Tibial nerve (tissue), 4 donors: ENCODE measurements around the gene GPR146. TPM values are rescaled to one million over a fixed set of nuclear protein-coding genes. Genes with fewer than 3 reads are reported as not detected.

Experiments
- DNase-seq, 2 donors: peaks; one replicate each; pipeline ENCODE4 v3.0.0-alpha.2; 2019; ENCODE audit warnings: low spot score in 2 of 2
- H3K27ac ChIP-seq, 4 donors: fragments of 200-600 bp; sonication (generic) in 3 of 4; one replicate each; pipeline ENCODE4 v1.5.1; 2017 to 2019; ENCODE audit warnings: mild to moderate bottlenecking in 1 of 4
- H3K27me3 ChIP-seq, 2 donors: fragments of 200-600 bp; sonication (generic) in 1 of 2; one replicate each; pipeline versions ENCODE4 v1.5.1 to v1.6.0; 2017 to 2019
- H3K36me3 ChIP-seq, 3 donors: fragments of 200-600 bp; sonication (generic); one replicate each; pipeline ENCODE4 v1.5.1; 2018 to 2019
- H3K4me1 ChIP-seq, 4 donors: fragments of 200-600 bp; sonication (generic) in 3 of 4; one replicate each; pipeline ENCODE4 v1.5.1; 2017 to 2019
- H3K4me3 ChIP-seq, 4 donors: fragments of 200-600 bp; sonication (generic) in 3 of 4; one replicate each; pipeline ENCODE4 v1.5.1; 2017 to 2019; ENCODE audit warnings: mild to moderate bottlenecking in 1 of 4, moderate library complexity in 1 of 4
- H3K9me3 ChIP-seq, 4 donors: fragments of 200-600 bp; sonication (generic) in 3 of 4; one replicate each; pipeline ENCODE4 v1.5.1; 2017 to 2019
- CTCF ChIP-seq, 5 experiments: fragments of 200-600 bp in 3 of 5; fragments of 450-650 bp in 2 of 5; sonication (generic) in 3 of 5; IDR thresholded peaks; one replicate each; pipeline ENCODE4 v1.5.1; 2016 to 2019; ENCODE audit warnings: antibody characterized with exemption in 5 of 5, mild to moderate bottlenecking in 3 of 5, moderate library complexity in 2 of 5
- EP300 ChIP-seq, 2 donors: sonication (generic); formaldehyde crosslinking; IDR thresholded peaks; one replicate each; pipeline ENCODE4 v1.6.1; 2017; ENCODE audit warnings: antibody characterized with exemption in 2 of 2, mild to moderate bottlenecking in 1 of 2
- POLR2A ChIP-seq, 2 donors: fragments of 450-650 bp; IDR thresholded peaks; one replicate each; pipeline ENCODE4 v1.6.1; 2017; ENCODE audit warnings: antibody characterized with exemption in 2 of 2, mild to moderate bottlenecking in 2 of 2, moderate library complexity in 2 of 2
- WGBS, 2 donors: methylation state at CpG; one replicate each; pipeline ENCODE4 v1.1.5; 2018; 5-methylcytosine and 5-hydroxymethylcytosine counted together
- total RNA-seq, 4 donors: library from RNA; depleted of rRNA; stranded (reverse); fragments of >200 nt; gene quantifications; one replicate each; pipeline ENCODE4 v1.1.0, GENCODE V29; 2016

Gene GPR146
- total RNA-seq, 4 donors from 2014 or later, result 27.8 to 91.8 (median 59.1) TPM

DNA sequence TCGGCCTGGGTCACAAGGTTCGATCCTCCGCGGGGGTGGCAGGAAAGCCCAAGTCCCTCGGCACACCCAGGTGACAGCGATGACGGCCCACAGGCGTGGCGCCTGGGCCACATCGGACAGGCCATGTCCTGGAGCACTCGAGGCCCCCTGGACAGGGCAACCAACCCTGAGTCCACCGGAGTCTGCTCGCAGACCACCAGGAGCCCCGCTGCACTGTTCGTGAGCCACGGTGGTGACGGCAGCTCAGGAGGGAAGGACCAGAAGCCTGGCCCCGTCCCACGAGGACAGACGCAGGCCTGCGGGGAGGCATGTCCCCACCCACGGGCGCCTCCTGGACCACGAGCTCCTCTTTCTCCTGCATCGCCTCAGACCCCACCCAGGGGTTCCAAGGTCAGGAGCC lies 22.4 kb upstream of the GPR146 start:
- Histone ChIP-seq H3K4me1 (peaks cover 0 to 48% (median 14%) of the 10 kb centered on the region in 4 donors), H3K9me3 (no peaks in the 10 kb centered on the region), H3K27ac (no peak overlapping the region), H3K4me3 (no peak overlapping the region), H3K36me3 (peaks cover 0 to 92% (median 0%) of the 10 kb centered on the region in 3 donors), H3K27me3 (no peaks in the 10 kb centered on the region)
- no peak for DNase-seq
- WGBS, 2 donors, result 92% methylated on average over 12 to 16 of the region's 25 CpGs
- TF ChIP-seq POLR2A (IDR thresholded peaks at IDR 0.05), result no peak
- TF ChIP-seq EP300 (IDR thresholded peaks at IDR 0.05), result no peak
- no peak for TF ChIP-seq CTCF (IDR thresholded peaks at IDR 0.05)

DNA sequence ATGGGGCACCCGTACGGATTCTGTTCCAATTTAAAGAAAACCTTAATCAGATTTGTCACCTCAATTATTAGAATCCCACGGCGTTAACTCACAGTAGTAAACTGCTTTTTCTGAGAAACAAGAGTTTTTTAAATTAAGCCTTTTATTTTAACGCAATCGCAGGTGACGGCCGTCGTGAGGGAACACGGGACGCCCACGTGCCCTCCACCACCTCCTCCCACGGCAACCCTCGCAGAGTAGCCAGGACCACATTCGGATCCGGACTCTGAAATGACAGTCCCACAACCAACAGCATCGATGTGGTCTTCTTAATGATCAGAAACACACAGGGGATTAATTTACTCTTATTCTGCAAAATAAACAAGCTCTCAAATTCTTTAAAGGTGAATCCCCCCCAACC lies 22.0 kb upstream of the GPR146 start:
- no peaks in the 10 kb centered on the region for H3K9me3 ChIP-seq
- no peak overlapping the region for H3K27ac ChIP-seq
- 92 to 95% methylated on average over 17 of the region's 17 CpGs for WGBS, 2 donors
- peaks cover 0 to 87% (median 0%) of the 10 kb centered on the region in 3 donors for H3K36me3 ChIP-seq
- TF ChIP-seq POLR2A (IDR thresholded peaks at IDR 0.05), result no peak
- no peak for TF ChIP-seq CTCF (IDR thresholded peaks at IDR 0.05)
- TF ChIP-seq EP300 (IDR thresholded peaks at IDR 0.05), result no peak
- no peak overlapping the region for H3K4me3 ChIP-seq
- DNase-seq, result no peak
- peaks cover 0 to 52% (median 16%) of the 10 kb centered on the region in 4 donors for H3K4me1 ChIP-seq
- H3K27me3 ChIP-seq, result no peaks in the 10 kb centered on the region

- H3K4me1 ChIP-seq, result peaks cover 0 to 54% (median 17%) of the 10 kb centered on the region in 4 donors
- H3K27ac ChIP-seq, result no peak overlapping the region
- H3K4me3 ChIP-seq, result no peak overlapping the region
- H3K36me3 ChIP-seq, result peaks cover 0 to 82% (median 0%) of the 10 kb centered on the region in 3 donors
- no peak for DNase-seq
- 92% methylated on average over 37 to 42 of the region's 45 CpGs for WGBS, 2 donors
- no peak for TF ChIP-seq CTCF (IDR thresholded peaks at IDR 0.05)
- TF ChIP-seq EP300 (IDR thresholded peaks at IDR 0.05), result no peak
- no peak for TF ChIP-seq POLR2A (IDR thresholded peaks at IDR 0.05)
- no peaks in the 10 kb centered on the region for H3K27me3 ChIP-seq
- H3K9me3 ChIP-seq, result no peaks in the 10 kb centered on the region
Measured at GRCh38 chr7:1022801-1023465, 21.4 kb upstream of the GPR146 start.

DNA sequence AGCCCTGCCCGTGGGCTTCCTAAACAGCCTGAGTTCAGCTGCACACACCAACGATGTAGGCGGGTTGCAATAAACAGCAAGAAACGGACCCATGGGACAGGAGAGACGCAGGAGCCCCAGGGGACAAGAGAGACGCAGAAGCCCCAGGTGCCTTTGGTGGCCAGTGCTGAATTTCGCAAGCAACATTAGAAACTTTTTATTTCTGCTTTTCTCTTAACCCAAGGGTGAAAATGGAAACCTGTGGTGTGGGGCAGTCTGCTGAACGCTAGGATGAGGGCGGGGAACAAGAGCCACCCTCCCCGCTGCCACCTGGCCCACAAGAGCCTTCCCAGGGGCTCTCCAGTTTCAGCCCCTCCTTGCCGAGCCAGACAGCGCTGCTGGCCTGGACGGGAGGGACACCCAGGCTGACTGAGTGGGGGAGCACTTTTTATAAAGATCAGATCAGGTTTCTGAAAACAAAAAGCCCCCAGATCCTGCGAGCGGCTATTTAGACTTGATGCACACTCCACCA lies 20.0 kb upstream of the GPR146 start:
- Histone ChIP-seq H3K27me3 (no peaks in the 10 kb centered on the region), H3K4me3 (no peak overlapping the region), H3K9me3 (no peaks in the 10 kb centered on the region), H3K4me1 (peaks cover 0 to 62% (median 23%) of the 10 kb centered on the region in 4 donors), H3K27ac (peak overlapping the region in 1 of 4 donors; percentile 99), H3K36me3 (peaks cover 0 to 67% (median 0%) of the 10 kb centered on the region in 3 donors)
- TF ChIP-seq EP300 (IDR thresholded peaks at IDR 0.05), result no peak
- TF ChIP-seq CTCF (IDR thresholded peaks at IDR 0.05), result no peak
- no peak for TF ChIP-seq POLR2A (IDR thresholded peaks at IDR 0.05)
- no peak for DNase-seq
- WGBS, 2 donors, result 66 to 74% methylated on average over 15 of the region's 15 CpGs
